ENCODE data around the gene SAMD3.
"Not testable (repeated sequence)": the region's sequence is repeated elsewhere in the genome, so short reads cannot be mapped to it uniquely, and the experiment has no call there.

Gene SAMD3

GRCh38 chr6:130149016-130149415 lies 73.7 kb downstream of the SAMD3 start:
- DNase-seq; intact Hi-C loops (cut with DNase I): not testable (repeated sequence)

GRCh38 chr6:130148181-130148580 lies 74.6 kb downstream of the SAMD3 start:
- intact Hi-C loops (cut with DNase I) = no loop called here
- no peak for DNase-seq

GRCh38 chr6:130147111-130147510 lies 75.6 kb downstream of the SAMD3 start:
- DNase-seq = no peak
- intact Hi-C loops (cut with DNase I) = no loop called here

GRCh38 chr6:130143709-130144108 lies 79.0 kb downstream of the SAMD3 start:
- no peak for DNase-seq
- intact Hi-C loops (cut with DNase I) = no loop called here

GRCh38 chr6:130140084-130140483 lies 82.7 kb downstream of the SAMD3 start:
- no peak for DNase-seq
- intact Hi-C loops (cut with DNase I) = no loop called here

- DNase-seq = no peak
- intact Hi-C loops (cut with DNase I) = no loop called here
These were observed 83.9 kb downstream of the SAMD3 start for GRCh38 chr6:130138909-130139242.

- intact Hi-C loops (cut with DNase I) = no loop called here
- no peak for DNase-seq
These were observed 84.4 kb downstream of the SAMD3 start for GRCh38 chr6:130138116-130138908.

- DNase-seq = no peak
- intact Hi-C loops (cut with DNase I) = no loop called here
These were observed 86.0 kb downstream of the SAMD3 start for GRCh38 chr6:130136798-130137197.

- intact Hi-C loops (cut with DNase I) = no loop called here
- DNase-seq = no peak
These were observed 88.2 kb downstream of the SAMD3 start for GRCh38 chr6:130134582-130134981.

GRCh38 chr6:130132286-130132701 lies 90.5 kb downstream of the SAMD3 start:
- no peak for DNase-seq
- intact Hi-C loops (cut with DNase I) = no loop called here

- intact Hi-C loops (cut with DNase I) = no loop called here
- no peak for DNase-seq
These were observed 92.9 kb downstream of the SAMD3 start for GRCh38 chr6:130129762-130130246.

GRCh38 chr6:130128326-130128725 lies 94.4 kb downstream of the SAMD3 start:
- DNase-seq = no peak
- intact Hi-C loops (cut with DNase I) = no loop called here

- DNase-seq = no peak
- intact Hi-C loops (cut with DNase I) = no loop called here
These were observed 95.6 kb downstream of the SAMD3 start for GRCh38 chr6:130127195-130127594.

- intact Hi-C loops (cut with DNase I) = no loop called here
- DNase-seq = no peak
These were observed 100.5 kb downstream of the SAMD3 start for GRCh38 chr6:130122243-130122642.

- intact Hi-C loops (cut with DNase I) = no loop called here
- DNase-seq = no peak
These were observed 102.0 kb downstream of the SAMD3 start for GRCh38 chr6:130120731-130121130.

GRCh38 chr6:130119211-130119610 lies 103.5 kb downstream of the SAMD3 start:
- intact Hi-C loops (cut with DNase I) = no loop called here
- no peak for DNase-seq

- no peak for DNase-seq
- intact Hi-C loops (cut with DNase I) = no loop called here
These were observed 104.5 kb downstream of the SAMD3 start for GRCh38 chr6:130118236-130118635.

- DNase-seq; intact Hi-C loops (cut with DNase I): not testable (repeated sequence)
These were observed 105.5 kb downstream of the SAMD3 start for GRCh38 chr6:130117187-130117701.

GRCh38 chr6:130116273-130116672 lies 106.5 kb downstream of the SAMD3 start:
- intact Hi-C loops (cut with DNase I) = no loop called here
- DNase-seq = no peak

GRCh38 chr6:130115036-130115435 lies 107.7 kb downstream of the SAMD3 start:
- DNase-seq = no peak
- intact Hi-C loops (cut with DNase I) = no loop called here

- DNase-seq = no peak
- intact Hi-C loops (cut with DNase I) = no loop called here
These were observed 109.5 kb downstream of the SAMD3 start for GRCh38 chr6:130113201-130113710.
